Muscle of leg (tissue), 11 donors: ENCODE measurements around the gene PLBD2. TPM values are rescaled to one million over a fixed set of nuclear protein-coding genes. Genes with fewer than 3 reads are reported as not detected.

Experiments
- DNase-seq: peaks from one replicate; pipeline ENCODE4 v3.0.0; 2013
- H3K27ac ChIP-seq: one replicate; pipeline ENCODE4 v1.5.1; 2013; ENCODE audit warnings: mild to moderate bottlenecking, low read length, control low read depth
- H3K27me3 ChIP-seq: one replicate; pipeline ENCODE4 v1.6.1; 2013; ENCODE audit warnings: low read length; ENCODE audit not compliant: control insufficient read depth, insufficient read depth
- H3K36me3 ChIP-seq: one replicate; pipeline ENCODE4 v1.6.1; 2013; ENCODE audit warnings: low read length; ENCODE audit not compliant: control insufficient read depth, insufficient read depth
- H3K4me1 ChIP-seq: one replicate; pipeline ENCODE4 v1.6.1; 2013; ENCODE audit warnings: low read length; ENCODE audit not compliant: control insufficient read depth, insufficient read depth
- H3K4me3 ChIP-seq: one replicate; pipeline ENCODE4 v1.5.1; 2013; ENCODE audit warnings: low read length, control low read depth
- H3K9me3 ChIP-seq: replicated peaks from 2 replicates; pipeline ENCODE4 v1.6.1; 2013; ENCODE audit warnings: low read depth, low read length; ENCODE audit not compliant: control insufficient read depth
- WGBS: methylation state at CpG from one replicate; pipeline ENCODE4 v1.1.5; 2013; ENCODE audit warnings: missing lambda C conversion rate; ENCODE audit not compliant: insufficient coverage; 5-methylcytosine and 5-hydroxymethylcytosine counted together
- polyA plus RNA-seq, 8 donors: library from polyadenylated mRNA; unstranded; fragments of 120-200 nt; gene quantifications; one replicate each; pipeline versions ENCODE4 v1.2.1 to v1.2.3, GENCODE V29; 2013; ENCODE audit warnings: inconsistent platforms in 1 of 8, low replicate concordance in 1 of 8; ENCODE audit not compliant: insufficient read length in 8 of 8, insufficient read depth in 1 of 8
- total RNA-seq: library from RNA; stranded (reverse); fragments of 120-200 nt; gene quantifications from one replicate; pipeline ENCODE4 v1.2.4, GENCODE V29; 2013

Gene PLBD2
- total and polyA plus RNA-seq, 9 donors, result 5.4 to 15.4 (median 13.8) TPM

DNA sequence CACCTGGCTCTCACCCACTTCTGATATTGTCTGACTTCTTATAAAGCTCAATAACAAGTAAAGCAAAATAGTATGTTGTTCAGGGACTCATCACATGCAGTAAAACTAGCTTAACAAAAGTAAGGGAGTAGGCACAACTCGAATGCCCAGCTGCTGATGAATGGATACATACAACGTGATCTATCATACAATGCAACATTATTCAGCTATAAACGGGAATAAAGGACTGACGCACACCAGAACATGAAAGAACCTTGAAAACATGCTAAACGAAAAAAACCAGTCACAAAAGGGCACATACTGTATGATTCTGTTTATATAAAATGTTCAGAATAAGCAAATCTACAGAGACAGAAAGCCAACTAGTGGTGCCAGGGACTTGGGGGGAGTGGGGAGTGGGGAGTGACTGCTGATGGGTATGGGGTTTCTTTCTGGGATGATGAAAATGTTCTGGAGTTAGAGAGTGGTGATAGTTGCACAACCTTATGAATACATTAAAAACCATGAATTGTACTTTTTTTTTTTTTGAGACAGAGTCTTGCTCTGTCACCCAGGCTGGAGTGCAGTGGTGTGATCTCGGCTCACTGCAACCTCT lies 11.1 kb downstream of the PLBD2 start:
- no peaks in the 10 kb centered on the region for H3K9me3 ChIP-seq
- DNase-seq, result no peak
- no peaks in the 10 kb centered on the region for H3K27me3 ChIP-seq
- H3K27ac ChIP-seq, result no peak overlapping the region
- peaks cover 21% of the 10 kb centered on the region for H3K36me3 ChIP-seq
- H3K4me1 ChIP-seq, result no peaks in the 10 kb centered on the region
- WGBS, result no CpG with 5 or more reads among the region's 6 CpGs
- H3K4me3 ChIP-seq, result no peak overlapping the region

DNA sequence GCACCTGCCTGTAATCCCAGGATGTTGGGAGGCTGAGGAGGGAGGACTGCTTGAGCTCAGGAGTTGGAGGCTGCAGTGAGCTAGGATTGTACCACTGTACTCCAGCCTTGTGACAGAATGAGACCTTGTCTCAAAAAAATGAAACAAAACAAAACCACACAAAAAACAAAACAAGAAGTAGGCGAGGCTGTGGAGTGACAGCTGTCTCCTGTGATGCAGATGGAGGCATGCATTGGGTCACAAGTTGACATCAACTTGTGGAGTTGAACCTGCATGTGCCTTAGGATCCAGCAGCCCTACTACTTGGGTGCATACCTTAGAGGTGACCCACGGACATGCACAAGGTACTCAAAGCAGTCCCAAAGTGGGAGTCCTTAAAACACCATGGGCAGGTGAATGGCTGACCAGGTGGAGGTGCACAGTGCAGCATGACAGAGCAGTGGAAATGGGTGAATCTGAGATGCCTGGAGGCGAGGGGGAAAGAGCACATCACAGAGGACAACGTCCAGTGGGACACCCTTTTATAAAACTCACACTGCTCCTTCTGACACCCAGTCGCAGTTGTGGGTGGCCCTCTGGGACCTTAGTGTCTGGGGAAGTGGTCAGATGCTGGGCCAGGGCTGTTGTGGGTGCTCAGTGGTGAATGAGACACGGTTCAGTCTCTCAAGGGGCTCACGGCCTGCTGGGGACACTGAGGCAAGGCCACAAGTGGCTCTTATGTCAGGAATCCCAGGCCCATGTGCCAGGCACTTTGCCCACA lies 12.7 kb downstream of the PLBD2 start:
- 70% methylated on average over 5 of the region's 7 CpGs for WGBS
- peaks cover 28% of the 10 kb centered on the region for H3K36me3 ChIP-seq

DNA sequence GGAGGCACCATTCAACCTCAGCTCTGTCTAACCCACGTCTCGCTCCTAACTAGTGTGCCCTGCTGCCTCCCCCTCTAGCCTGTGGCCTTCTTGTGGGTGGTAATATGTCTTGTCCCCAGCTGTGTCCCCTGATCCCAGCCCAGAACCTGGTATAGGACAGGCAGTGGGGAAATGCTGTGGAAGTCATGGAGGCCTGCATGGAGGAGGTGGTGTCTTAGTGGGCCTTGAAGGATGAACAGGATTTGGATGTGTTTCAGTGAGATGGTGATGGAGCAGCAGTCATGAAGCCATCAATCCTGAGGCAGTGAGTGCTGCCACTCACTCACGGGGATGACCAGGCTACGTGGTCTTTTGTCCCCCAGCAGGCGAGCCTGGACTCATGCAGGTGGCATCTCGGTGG lies 13.4 kb downstream of the PLBD2 start:
- Histone ChIP-seq H3K36me3 (peaks cover 28% of the 10 kb centered on the region), H3K4me1 (no peaks in the 10 kb centered on the region), H3K27ac (no peak overlapping the region), H3K9me3 (no peaks in the 10 kb centered on the region), H3K4me3 (no peak overlapping the region), H3K27me3 (no peaks in the 10 kb centered on the region)
- 95% methylated on average over 4 of the region's 6 CpGs for WGBS
- no peak for DNase-seq

More for the DNA sequence above, 12.7 kb downstream of the PLBD2 start:
- H3K4me3 ChIP-seq, result no peak overlapping the region
- no peaks in the 10 kb centered on the region for H3K9me3 ChIP-seq
- no peak overlapping the region for H3K27ac ChIP-seq
- DNase-seq, result no peak
- no peaks in the 10 kb centered on the region for H3K27me3 ChIP-seq
- no peaks in the 10 kb centered on the region for H3K4me1 ChIP-seq

DNA sequence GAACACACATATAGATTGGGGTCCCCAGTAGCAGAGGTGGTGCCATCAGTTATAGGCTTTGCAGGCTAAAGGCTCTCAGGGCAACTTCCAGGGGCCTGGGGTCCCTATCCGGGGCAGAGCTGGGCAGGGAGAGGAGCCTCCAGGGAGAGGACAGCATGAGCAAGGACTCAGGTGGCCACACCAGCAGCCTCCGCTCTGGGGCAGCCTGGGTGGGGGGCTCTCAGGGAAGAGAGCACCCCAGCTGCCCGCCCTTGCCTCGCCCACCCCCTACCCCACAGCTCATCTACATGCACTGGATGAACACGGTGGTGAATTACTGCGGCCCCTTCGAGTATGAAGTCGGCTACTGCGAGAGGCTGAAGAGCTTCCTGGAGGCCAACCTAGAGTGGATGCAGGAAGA lies 14.0 kb downstream of the PLBD2 start:
- Histone ChIP-seq H3K9me3 (no peaks in the 10 kb centered on the region), H3K36me3 (peaks cover 31% of the 10 kb centered on the region), H3K4me3 (no peak overlapping the region), H3K27me3 (no peaks in the 10 kb centered on the region), H3K27ac (no peak overlapping the region), H3K4me1 (no peaks in the 10 kb centered on the region)
- DNase-seq, result no peak
- WGBS, result 100% methylated on average over 1 of the region's 9 CpGs

DNA sequence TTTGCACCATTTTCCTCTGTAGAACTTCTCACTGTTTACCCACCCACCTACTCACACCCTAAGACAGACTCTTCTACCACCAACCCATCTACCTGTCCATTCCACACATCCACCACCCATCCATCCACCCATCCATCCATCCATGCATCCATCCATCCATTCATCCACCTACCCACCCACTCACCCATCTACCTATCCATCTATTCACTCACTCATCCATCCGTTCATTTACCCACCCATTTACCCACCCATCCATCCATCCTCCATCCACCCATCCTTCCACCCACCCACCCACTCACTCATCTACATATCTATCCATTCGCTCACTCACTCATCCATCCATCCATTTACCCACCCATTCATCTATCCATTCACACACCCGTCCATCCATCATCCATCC lies 15.1 kb downstream of the PLBD2 start:
- peaks cover 29% of the 10 kb centered on the region for H3K36me3 ChIP-seq
- H3K9me3 ChIP-seq, result no peaks in the 10 kb centered on the region
- no peak overlapping the region for H3K4me3 ChIP-seq
- no peak for DNase-seq
- no peak overlapping the region for H3K27ac ChIP-seq
- 94% methylated on average over 3 of the region's 3 CpGs for WGBS
- no peaks in the 10 kb centered on the region for H3K4me1 ChIP-seq
- no peaks in the 10 kb centered on the region for H3K27me3 ChIP-seq

DNA sequence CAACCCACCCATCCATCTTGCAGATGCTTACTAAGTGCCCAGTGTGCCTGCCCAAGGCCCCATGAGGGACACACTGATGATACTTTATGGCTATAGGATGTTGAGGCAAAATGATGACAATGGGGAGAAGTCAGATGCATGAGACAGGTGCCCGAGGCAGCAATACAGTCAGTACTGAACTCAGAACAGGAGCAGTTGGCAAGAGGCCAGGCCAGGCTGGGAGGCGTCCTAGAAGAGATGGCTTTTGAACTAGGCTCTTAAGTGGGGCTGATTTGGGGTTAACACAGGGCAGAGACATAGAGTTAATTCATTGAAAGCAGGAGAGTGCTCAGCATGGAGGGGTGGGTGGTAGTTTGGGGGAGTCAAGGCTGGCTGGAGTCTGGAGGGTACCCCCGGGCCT lies 15.6 kb downstream of the PLBD2 start:
- no peak for DNase-seq
- WGBS, result 83% methylated on average over 2 of the region's 3 CpGs
- Histone ChIP-seq H3K27me3 (no peaks in the 10 kb centered on the region), H3K27ac (no peak overlapping the region), H3K4me3 (no peak overlapping the region), H3K36me3 (peaks cover 29% of the 10 kb centered on the region), H3K4me1 (no peaks in the 10 kb centered on the region), H3K9me3 (no peaks in the 10 kb centered on the region)

DNA sequence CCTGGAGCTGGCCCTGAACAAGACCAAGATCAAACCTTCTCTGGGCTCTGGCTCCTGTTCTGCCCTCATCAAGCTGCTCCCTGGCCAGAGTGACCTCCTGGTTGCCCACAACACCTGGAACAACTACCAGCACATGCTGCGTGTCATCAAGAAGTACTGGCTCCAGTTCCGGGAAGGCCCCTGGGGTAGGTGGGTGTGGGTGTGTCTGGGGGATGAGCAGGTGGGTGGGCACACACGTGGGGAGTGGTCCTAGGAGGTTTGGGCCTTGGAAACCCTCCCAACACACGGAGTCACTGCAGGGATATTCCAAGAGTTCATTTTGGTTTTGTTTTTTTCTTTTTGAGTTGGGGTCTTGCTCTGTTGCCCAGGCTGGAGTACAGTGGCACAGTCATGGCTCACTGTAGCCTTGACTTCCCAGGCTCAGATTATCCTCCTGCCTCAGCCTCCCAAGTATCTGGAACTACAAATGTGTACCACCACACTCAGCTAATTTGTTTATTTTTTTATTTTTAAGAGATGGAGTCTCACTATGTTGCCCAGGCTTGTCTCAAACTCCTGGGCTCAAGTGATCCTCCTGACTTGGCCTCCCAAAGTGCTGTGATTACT lies 16.5 kb downstream of the PLBD2 start:
- H3K4me1 ChIP-seq, result no peaks in the 10 kb centered on the region
- H3K27me3 ChIP-seq, result no peaks in the 10 kb centered on the region
- H3K27ac ChIP-seq, result no peak overlapping the region
- peaks cover 29% of the 10 kb centered on the region for H3K36me3 ChIP-seq
- H3K4me3 ChIP-seq, result no peak overlapping the region
- 52% methylated on average over 2 of the region's 4 CpGs for WGBS
- DNase-seq, result no peak
- no peaks in the 10 kb centered on the region for H3K9me3 ChIP-seq

DNA sequence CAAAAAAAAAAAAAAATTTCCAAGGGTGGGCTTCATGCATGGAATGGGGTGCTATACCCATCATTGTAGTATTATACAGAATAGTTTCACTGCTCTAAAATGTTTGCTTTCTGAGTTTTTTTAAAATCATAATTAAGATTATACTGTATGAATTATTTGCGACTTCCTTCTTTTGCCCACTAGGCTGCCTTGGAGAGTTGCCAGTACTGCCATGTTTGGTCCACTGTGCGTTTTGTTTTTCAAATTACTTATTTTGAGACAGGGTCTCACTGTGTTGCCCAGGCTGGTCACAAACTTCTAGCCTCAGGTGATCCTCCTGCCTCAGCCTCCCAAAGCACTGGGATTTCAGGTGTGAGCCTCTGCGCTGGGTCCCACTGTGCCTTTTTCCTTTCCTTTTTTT lies 19.9 kb downstream of the PLBD2 start:
- Histone ChIP-seq H3K27ac (no peak overlapping the region), H3K4me3 (no peak overlapping the region), H3K27me3 (no peaks in the 10 kb centered on the region), H3K4me1 (no peaks in the 10 kb centered on the region), H3K36me3 (peaks cover 25% of the 10 kb centered on the region), H3K9me3 (no peaks in the 10 kb centered on the region)
- no peak for DNase-seq
- WGBS, result 89% methylated on average over 3 of the region's 3 CpGs

DNA sequence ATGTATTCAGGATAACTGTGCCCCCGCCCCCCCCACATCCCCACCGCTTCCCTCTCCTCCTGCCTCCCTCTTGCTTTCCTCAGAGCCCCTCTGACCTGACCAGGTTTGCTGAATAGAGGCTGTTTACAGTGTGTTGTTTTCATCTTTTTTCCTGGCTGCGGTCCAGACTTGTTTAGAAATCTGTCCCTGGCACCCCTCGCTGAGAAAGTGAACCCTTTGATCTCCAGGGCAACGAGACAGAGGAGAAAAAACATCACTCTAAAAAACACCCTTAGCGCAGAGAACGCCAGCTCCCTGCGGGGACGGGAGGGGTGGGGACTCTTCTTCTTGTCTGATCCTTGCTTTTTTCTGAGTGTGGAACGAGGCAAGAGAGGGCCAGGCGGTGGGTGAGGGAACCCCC lies 22.8 kb downstream of the PLBD2 start:
- WGBS, result 43% methylated on average over 4 of the region's 11 CpGs
- Histone ChIP-seq H3K4me3 (no peak overlapping the region), H3K27me3 (no peaks in the 10 kb centered on the region), H3K4me1 (no peaks in the 10 kb centered on the region), H3K27ac (no peak overlapping the region), H3K36me3 (peaks cover 25% of the 10 kb centered on the region), H3K9me3 (no peaks in the 10 kb centered on the region)
- no peak for DNase-seq

DNA sequence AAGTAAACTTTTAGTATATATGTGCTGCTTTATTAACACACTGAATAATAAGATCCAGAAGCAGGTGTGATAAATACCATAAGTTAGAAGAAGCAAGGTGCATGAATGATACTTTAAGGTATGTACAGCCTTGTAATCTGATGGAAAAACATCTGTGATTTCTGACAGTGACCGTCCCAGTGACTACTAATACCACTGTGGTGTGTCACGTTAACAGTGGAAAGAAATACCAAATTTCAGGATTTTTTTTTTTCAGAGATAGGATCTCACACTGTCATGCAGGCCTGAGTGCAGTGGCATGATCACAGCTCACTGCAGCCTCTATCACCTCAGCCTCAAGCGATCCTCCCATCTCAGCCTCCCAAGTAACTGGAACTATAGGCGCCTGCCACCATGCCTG lies 23.8 kb downstream of the PLBD2 start:
- peaks cover 30% of the 10 kb centered on the region for H3K36me3 ChIP-seq
- WGBS, result 100% methylated on average over 1 of the region's 4 CpGs
- no peaks in the 10 kb centered on the region for H3K27me3 ChIP-seq

More for the DNA sequence above, 23.8 kb downstream of the PLBD2 start:
- Histone ChIP-seq H3K9me3 (no peaks in the 10 kb centered on the region), H3K4me1 (no peaks in the 10 kb centered on the region), H3K4me3 (no peak overlapping the region), H3K27ac (no peak overlapping the region)
- DNase-seq, result no peak
